ENCODE data around the gene USP34. TPM values are rescaled to one million over a fixed set of nuclear protein-coding genes. Genes with fewer than 3 reads are reported as not detected.
A peak's percentile ranks its signal among the peaks of the same experiment; 100 is the strongest.

USP34 gene
- total RNA-seq, 1 donor from 2014 or later, result 108 TPM

DNA sequence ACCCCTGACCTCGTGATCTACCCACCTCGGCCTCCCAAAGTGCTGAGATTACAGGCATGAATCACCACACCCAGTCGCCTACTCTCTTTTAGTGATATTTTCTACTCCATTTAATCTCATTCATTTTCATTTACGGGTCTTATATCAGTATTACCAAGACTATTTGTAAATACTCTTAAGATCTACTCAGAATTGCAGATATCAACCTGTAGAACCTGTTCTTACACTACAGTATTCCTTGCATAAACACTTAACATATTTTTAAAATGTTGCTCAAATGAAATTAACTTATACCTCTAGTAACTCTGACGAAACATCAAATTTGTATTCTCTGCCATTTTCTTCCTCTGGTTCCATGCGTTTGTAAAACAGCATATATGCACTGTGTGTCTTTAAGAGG, 229.6 kb downstream of the USP34 start:
- no peak for DNase-seq
- ATAC-seq, result peak; percentile 74 to 86
- H3K36me3 ChIP-seq, result peaks cover 72% of the 10 kb centered on the region

GRCh38 chr2:61238219-61239012, 232.5 kb downstream of the USP34 start:
- DNase-seq, result no peak
- peaks cover 73% of the 10 kb centered on the region for H3K36me3 ChIP-seq

More for the DNA sequence above, 229.6 kb downstream of the USP34 start:
- Histone ChIP-seq H3K4me1 (peaks cover 7% of the 10 kb centered on the region), H3K4me3 (no peak overlapping the region), H3K27ac (no peak overlapping the region), H3K9me3 (no peaks in the 10 kb centered on the region), H3K27me3 (ENCODE audit: low read depth) (no peaks in the 10 kb centered on the region)
- intact Hi-C loops (cut with DNase I), result no loop called here
- TF ChIP-seq, protein P1, sequence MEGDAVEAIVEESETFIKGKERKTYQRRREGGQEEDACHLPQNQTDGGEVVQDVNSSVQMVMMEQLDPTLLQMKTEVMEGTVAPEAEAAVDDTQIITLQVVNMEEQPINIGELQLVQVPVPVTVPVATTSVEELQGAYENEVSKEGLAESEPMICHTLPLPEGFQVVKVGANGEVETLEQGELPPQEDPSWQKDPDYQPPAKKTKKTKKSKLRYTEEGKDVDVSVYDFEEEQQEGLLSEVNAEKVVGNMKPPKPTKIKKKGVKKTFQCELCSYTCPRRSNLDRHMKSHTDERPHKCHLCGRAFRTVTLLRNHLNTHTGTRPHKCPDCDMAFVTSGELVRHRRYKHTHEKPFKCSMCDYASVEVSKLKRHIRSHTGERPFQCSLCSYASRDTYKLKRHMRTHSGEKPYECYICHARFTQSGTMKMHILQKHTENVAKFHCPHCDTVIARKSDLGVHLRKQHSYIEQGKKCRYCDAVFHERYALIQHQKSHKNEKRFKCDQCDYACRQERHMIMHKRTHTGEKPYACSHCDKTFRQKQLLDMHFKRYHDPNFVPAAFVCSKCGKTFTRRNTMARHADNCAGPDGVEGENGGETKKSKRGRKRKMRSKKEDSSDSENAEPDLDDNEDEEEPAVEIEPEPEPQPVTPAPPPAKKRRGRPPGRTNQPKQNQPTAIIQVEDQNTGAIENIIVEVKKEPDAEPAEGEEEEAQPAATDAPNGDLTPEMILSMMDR (IDR thresholded peaks at IDR 0.05), result no peak

DNA sequence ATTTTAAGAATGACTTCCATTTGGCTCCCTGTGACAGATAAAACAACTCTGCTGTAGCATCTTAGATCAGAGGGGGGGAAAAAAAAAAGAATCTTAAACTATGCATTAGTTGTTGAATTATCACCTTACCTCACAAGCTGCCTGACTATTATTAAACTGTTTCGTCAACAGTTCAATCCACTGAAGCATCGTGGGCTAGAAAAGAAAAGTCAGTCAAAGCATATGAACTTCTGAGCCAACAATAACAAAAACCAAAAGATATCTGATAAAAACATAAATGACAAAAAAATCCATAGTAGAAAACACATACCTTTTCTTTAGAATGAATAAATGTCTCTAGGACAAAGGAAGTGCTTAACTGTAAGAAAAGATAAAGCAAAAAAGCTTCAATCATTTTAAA, 235.2 kb downstream of the USP34 start:
- Histone ChIP-seq H3K36me3 (peaks cover 78% of the 10 kb centered on the region), H3K4me3 (no peak overlapping the region), H3K4me1 (peaks cover 7% of the 10 kb centered on the region), H3K9me3 (no peaks in the 10 kb centered on the region), H3K27ac (no peak overlapping the region), H3K27me3 (ENCODE audit: low read depth) (no peaks in the 10 kb centered on the region)
- DNase-seq (no peak), ATAC-seq (no peak)
- intact Hi-C loops (cut with DNase I), result no loop called here
- TF ChIP-seq, protein P1 (IDR thresholded peaks at IDR 0.05), result no peak

More at GRCh38 chr2:61238219-61239012, 232.5 kb downstream of the USP34 start:
- ATAC-seq, result no peak
- Histone ChIP-seq H3K9me3 (no peaks in the 10 kb centered on the region), H3K4me3 (no peak overlapping the region), H3K4me1 (peaks cover 7% of the 10 kb centered on the region), H3K27me3 (ENCODE audit: low read depth) (no peaks in the 10 kb centered on the region), H3K27ac (no peak overlapping the region)
- TF ChIP-seq, protein P1 (IDR thresholded peaks at IDR 0.05), result no peak
- intact Hi-C loops (cut with DNase I), result no loop called here

DNA sequence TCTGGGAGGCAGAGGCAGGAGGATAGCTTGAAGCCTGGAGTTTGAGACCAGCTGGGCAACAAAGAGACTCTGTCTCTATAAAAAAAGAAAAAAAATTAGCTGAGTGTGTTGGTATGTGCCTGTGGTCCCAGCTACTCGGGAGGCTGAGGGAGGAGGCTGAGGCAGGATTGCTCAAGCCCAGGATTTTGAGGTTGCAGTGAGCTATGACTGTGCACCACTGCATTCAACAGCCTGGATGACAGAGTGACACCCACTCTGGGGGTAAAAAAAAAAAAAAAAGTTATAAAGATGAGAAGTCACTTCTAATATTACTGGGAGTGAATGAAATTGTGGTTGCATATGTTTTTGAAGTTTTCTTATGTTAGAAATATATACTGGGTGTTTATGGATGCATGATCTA, 237.3 kb downstream of the USP34 start:
- ATAC-seq (no peak), DNase-seq (no peak)
- TF ChIP-seq, protein P1 (IDR thresholded peaks at IDR 0.05), result no peak
- H3K36me3 ChIP-seq, result peaks cover 82% of the 10 kb centered on the region
- H3K27me3 ChIP-seq (ENCODE audit: low read depth), result no peaks in the 10 kb centered on the region
- no peak overlapping the region for H3K27ac ChIP-seq
- no peak overlapping the region for H3K4me3 ChIP-seq
- no peaks in the 10 kb centered on the region for H3K9me3 ChIP-seq
- peaks cover 4% of the 10 kb centered on the region for H3K4me1 ChIP-seq
- intact Hi-C loops (cut with DNase I), result no loop called here

GRCh38 chr2:61229936-61230335, 241.0 kb downstream of the USP34 start:
- intact Hi-C loops (cut with DNase I), result no loop called here
- ATAC-seq (no peak), DNase-seq (no peak)
- TF ChIP-seq, protein P1 (IDR thresholded peaks at IDR 0.05), result no peak
- Histone ChIP-seq H3K4me3 (no peak overlapping the region), H3K4me1 (no peaks in the 10 kb centered on the region), H3K36me3 (peaks cover 94% of the 10 kb centered on the region), H3K27me3 (ENCODE audit: low read depth) (no peaks in the 10 kb centered on the region), H3K27ac (no peak overlapping the region), H3K9me3 (no peaks in the 10 kb centered on the region)

Measured in lower lobe of right lung (tissue), 2 donors.